Tongue (tissue), 2 donors: ENCODE data around the gene EHMT1. TPM values are rescaled to one million over a fixed set of nuclear protein-coding genes. Genes with fewer than 3 reads are reported as not detected.

ENCODE experiments used
- DNase-seq: peaks from one replicate; pipeline ENCODE4 v3.0.0-alpha.2; 2015
- total RNA-seq: library from RNA; depleted of rRNA; stranded (reverse); fragments of >200 nt; gene quantifications from one replicate; pipeline ENCODE4 v1.2.3, GENCODE V29; 2014

Gene EHMT1
- total RNA-seq, 1 donor from 2014 or later, result 70.3 TPM

DNA sequence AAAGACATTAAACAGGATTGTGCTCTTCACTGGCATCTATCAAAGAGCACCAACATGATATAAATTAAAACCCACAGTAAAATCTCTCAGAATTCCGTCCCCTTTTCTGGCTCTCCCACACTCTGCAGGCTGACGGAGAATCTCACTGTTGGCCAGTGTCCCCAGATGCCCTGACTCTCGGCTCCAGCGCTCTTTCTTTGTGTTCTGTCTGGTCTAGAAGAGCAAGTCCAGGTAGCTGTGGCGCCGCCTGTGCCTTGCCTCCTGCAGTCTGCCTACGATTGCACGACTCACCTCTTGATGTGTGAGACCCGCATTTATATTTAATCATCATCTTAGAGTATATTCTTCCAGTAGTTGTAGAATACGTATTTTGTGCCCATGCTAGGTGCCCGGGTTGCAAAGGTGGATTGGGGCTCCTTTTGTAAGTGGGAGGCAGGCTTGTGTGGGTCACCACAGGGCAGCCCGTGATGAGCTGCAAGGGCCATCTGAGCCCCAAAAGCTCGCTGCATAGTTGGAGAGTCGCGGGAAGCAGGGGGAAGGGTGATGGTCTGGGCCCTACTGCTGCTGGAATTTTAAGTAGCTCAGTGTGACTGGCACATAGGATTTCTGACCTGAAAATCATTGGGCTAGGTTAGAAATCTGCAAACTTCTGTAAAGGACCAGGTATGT, 55.6 kb downstream of the EHMT1 start:
- no peak for DNase-seq

DNA sequence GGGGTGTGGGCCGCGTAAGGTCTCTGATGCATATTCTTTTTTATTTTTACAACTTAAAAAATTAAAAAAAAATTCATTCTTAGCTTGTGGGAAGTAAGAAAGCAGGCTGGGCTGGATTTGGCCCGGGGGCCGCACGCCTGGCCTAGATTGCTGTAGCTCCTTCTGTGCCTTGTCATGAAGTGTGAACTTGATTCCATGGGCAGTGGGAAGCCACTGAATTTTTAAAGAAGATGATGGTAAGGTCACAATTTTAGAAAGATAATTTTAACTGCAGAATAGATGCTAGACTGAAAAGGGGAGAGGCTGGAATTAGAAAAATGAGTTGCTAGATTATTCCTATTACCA, 56.1 kb downstream of the EHMT1 start:
- DNase-seq, result no peak

DNA sequence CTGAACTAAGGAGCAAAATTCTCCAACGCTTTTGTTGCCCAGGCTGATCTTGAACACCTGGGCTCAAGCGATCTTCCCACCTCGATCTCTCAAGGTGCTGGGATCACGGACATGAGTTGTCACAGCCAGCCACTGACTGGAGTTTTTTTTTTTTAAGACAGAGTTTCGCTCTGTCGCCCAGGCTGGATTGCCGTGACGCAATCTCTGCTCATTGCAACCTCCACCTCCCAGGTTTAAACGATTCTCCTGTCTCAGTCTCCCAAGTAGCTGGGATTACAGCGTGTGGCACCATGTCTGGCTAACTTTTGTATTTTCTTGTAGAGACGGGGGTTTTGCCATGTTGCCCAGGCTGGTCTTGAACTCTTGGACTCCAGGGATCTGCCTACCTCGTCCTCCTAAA, 58.2 kb downstream of the EHMT1 start:
- DNase-seq, result no peak

DNA sequence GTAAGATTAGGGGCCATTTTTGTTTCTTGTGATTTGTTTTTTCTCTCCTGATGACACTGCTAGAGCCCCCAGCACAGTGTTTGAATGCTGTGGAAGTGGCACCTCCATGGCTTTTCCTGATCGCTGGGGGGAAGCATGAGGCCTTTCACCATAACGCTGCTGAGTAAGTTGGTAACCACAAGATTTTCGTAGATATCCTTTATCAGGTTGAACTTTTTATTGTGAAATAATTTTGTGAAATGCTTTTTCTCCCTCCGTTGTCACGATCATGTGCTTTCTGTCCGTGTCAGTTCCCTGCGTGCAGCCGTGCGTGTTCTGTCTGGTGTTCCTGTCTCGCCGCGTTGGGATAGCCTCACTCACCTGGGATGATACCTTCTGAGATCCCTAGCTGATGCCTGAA, 59.4 kb downstream of the EHMT1 start:
- DNase-seq, result no peak

DNA sequence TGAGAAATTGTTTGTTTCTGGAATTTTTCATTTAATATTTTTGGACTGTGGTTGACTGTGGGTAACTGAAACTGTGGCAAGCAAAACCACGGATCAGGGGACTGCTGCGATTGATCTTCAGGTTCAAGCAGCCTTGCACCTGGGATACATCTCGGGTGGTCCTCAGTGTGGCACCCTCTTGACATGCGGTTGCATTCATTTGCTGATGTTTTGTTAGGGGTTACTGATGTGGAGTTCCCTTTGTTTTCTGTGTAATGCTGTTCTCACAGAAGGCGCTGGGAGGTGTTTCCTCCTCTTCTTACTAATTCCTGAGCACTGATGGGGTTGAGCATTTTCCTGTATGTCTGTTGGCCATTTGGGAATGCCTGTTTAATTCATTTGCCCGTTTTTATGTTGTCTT, 60.4 kb downstream of the EHMT1 start:
- DNase-seq, result no peak

DNA sequence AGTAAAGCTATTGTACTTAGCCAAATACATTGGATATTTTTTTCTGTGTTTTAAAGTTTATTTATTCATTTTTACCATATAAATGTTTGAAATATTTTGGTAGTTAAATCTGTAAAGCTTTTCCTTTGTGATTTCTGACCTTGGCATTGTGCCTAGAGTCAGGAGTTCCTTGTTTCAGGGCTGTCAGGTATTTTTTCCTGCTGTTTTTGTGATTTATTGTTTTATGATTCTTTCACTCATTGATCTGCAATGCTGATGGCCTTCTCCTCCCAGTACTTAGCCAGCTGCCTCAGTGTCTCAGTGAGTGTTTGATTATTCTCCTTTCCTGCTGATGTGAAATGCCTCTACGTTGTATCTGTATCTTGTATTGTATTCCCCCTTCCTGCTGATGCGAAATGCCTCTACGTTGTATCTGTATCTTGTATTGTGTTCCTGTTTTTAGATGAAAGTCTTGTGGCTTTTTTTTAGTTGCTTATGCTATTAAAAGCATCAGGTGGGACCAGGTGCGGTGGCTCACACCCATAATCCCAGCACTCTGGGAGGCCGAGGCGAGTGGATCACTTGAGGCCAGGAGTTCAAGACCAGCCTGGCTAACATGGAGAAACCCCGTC, 61.0 kb downstream of the EHMT1 start:
- no peak for DNase-seq

DNA sequence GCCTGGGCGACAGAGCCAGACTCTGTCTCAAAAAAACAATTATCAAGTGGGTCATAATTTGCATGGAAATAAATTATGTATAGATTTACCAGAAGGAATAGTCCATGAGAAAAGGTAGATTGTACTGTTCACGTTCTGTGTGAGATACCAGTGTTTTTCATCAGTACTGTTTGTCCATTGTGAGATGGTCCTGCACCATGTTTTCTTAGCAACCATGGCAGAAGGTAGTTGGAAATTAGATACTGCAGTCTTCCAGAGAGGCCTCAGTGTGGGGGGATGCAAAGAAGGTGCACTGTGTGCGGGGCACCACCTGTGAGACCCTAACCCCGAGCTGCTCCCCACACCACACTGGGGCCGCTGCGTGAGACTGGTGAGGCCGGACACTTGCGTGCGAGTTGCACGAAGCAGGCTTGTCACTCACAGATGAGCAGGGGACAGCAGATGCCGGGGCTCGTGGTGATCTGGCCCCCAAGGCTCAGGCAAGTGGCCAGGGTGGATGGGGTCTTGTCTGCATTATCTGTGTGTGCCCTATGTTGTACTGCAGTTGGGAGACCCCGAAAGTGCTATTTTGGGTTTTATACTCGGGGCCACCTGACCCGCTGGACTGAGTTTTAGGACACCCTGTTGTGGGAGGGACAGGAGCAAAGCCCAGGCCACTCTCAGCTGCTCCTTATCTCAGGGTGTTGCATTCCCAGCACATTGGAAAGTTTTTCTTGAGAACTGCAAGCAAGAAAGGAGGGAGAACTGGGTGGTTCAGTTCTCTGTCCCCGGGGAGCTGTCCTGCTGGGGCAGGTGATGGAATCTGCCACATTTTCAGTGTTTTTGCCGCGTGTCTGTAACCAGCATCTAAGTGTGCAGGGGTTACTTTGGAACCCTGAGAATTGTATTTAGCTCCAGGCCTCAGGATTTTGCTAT, 61.9 kb downstream of the EHMT1 start:
- DNase-seq, result no peak

DNA sequence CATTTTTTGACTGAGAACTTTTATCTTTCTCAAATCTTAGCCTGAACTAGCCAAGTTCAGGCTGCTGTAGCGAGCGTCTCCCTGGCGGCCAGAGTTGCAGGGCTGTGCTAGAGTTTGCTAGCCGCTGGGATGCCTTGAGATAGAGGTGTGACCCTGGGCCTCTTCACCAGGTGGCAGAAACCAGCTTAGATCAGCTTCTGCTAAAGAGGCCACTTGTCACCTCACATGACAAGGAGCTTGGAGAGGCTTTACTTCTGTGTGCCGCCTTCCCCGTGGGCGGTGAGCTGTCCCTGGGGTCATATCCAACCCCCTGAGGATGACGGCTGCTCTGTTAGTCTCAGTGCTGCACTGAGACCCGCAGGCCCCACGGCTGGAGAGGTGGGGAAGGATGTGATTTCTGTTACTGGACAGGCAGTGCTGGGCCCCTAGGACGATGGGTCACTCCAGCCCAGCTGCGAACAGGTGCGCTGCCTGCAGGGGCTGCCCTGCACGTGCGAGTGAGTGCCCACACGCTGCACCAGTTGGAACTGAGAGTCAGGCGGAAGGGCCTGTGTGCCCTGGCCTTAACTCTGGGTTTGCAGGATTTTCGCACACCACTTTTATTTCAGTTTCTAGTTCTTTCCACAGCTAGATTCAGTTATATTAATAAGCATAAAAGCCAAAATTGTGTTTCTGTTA, 63.8 kb downstream of the EHMT1 start:
- DNase-seq, result no peak

DNA sequence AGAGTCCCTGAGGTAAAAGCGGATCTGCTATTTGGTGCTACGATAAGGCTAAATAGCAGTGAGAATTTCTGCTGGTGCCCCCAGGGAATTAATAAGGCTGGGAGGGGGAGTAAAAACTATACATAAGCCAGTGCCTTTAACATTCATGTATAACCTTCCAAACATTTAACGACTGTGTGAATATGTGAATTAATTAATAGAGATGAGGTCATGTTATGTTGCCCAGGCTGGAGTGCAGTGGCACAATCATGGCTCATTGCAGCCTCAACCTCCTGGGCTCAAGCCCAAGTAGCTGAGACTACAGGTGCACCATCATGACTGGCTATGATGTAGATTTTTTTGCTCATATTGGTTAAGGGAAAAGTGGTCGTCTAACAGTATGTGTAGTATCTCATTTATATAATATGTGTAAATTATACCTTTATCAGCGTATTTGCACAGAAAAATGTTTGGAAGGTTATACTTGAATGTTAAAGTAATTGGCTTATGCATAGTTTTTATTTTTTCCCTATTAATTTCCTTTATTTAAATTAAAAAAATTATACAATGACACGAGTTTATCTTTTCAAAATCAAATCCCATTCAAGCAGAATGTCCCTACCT, 64.6 kb downstream of the EHMT1 start:
- no peak for DNase-seq

DNA sequence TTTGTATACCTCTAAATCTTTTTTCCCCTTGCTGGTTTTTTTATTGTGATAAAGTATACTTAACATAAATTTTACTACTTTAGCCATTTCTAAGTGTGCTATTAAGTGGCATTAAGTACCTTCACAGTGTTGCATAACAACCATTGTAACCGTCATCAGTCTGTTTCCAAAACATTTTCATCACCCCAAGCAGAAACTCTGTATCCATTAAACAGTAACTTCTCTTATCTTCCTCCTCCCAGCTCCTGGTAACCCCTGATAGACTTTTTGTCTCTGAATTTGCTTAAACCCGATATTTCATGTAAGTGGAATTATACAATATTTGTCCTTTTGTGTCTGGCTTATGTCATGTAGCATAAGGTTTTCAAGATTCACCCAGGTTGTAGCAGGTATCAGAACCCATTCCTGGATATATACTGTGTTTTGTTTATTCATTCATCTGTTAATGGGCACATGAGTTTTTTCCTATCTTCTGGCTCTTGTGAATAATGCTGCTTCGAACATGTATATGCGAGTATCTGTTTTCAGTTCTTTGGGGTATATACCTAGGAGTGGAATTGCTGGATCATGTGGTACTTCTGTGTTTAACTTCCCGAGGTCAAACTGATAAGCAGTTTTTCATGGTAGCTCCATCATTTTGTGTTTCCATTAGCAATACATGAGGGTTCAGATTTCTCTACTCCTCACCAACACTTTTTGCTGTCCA, 66.4 kb downstream of the EHMT1 start:
- no peak for DNase-seq

DNA sequence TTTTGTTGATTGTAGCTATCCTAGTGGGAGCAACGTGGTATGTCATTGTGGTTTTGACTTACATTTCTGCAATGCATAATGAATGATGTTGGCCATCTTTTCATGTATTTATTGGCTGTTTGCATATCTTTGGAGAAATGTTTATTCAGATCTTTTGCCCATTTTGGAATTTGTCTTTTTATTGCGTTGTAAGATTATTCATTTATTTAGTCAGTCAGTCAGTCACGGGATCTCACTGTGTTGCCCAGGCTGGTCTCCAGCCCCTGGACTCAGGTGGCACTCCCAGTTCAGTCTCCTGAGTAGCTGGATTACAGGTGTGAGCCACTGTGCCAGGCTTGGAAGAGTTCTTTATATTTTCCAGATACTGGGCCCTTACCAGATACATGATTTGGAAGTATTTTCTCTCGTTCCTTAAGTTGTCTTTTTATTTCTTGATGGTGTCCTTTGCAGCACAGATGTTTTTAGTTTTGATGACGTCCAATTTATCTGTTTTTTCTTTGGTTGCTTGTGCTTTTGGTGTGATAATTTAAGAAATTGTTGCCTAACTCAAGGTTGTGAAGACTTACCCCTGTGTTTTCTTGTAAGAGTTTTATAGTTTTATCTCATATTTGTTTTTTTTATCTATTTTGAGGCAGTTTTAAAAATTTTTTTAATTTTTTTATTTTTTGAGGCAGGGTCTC, 67.1 kb downstream of the EHMT1 start:
- no peak for DNase-seq

DNA sequence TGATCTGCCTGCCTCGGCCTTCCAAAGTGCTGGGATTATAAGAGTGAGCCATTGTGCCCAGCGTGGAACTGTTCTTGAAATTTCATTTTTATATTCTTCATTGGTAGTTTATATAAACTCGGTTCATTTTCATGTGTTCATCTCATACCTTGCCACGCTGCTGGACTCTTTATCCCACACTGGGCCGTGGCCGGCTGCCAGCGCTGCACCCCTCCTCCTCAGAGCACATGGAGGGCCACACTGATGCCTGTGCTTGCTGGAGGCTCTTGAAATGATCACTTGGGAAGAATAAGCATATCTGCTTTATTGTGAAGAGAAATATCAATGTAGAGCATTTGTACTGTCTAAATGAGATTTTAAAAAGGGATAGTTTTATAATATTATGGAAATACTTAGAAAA, 69.5 kb downstream of the EHMT1 start:
- no peak for DNase-seq

DNA sequence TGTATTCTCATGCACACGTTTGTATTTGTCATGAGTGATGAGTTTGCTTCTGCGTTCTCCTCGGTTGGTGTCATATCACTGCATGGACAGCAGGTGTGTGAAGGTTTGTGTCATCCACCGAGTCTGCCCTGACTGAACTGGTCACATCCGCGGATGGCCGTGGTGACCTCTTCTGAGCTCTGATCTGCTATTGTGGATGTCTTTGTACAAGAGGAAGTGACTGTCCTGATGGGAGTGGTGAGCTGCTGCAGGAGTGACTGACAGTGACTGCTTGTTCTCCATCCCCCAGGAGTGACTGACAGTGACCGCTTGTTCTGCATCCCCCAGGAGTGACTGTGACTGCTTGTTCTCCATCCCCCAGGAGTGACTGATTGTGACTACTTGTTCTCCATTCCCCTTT, 69.9 kb downstream of the EHMT1 start:
- DNase-seq, result peak; percentile 49

DNA sequence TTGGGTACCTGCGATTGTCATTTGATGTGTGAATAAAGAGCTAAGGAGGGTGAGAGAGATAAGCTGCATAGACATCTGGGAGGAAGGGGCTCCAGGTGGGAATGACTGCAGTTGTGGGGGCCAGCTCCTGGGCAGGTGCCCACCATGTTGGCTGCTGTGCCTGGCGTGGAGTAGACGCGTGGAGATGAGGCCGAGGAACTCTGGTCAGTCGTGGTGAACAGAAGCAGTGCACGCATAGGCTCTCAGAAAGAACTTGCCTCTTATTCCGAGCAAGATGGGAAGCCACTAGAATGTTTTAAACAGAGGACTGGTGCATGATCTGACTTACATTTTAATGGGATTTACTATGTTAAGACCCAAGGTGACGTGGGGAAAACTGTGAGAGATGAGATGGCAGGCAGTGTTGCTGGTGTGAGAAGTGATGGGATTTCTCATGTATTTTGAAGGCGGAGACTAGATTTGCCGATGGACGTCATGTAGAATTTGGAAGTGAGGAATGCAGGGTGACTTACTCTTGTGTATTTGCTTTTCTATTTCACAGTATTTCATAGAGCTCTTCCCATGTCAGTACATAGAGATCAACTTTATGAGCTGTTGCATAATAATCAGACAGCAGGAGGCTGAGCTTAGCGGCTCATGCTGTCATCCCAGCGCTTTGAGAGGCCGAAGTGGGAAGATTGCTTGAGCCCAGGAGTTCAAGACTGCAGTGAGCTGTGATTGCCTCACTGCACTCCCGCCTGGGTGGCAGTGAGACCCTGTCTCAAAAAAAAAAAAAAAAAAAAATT, 71.1 kb downstream of the EHMT1 start:
- peak; percentile 30 for DNase-seq

DNA sequence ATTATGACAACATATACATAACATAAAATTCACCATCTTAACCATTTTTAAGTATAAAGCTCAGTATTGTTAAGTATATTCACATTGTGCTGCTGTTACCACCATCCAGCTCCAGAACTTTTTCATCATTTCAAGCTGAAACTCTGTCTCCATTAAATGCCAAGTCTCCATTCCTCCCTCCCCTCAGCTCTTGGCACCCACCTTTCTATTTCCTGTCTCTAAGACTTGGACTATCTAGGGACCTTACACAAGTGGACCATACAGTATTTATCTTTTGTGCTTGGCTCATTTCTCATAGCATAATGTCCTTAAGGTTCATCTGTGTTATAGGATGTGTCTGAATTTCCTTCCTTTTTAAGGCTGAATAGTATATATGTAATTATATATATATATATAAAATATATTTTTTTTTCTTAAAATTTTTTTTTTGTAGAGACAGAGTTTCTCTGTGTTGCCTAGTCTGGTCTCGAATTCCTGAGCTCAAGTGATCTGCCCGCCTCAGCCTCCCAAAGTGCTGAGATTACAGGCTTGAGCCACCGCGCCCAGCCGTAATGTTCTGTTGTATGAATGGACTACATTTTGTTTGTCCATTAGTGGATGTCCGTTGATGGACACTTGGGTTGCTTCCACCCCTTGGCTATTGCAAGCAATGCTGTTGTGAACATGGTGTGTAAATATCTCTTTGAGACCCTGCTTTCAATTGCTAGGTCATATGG, 72.3 kb downstream of the EHMT1 start:
- no peak for DNase-seq

DNA sequence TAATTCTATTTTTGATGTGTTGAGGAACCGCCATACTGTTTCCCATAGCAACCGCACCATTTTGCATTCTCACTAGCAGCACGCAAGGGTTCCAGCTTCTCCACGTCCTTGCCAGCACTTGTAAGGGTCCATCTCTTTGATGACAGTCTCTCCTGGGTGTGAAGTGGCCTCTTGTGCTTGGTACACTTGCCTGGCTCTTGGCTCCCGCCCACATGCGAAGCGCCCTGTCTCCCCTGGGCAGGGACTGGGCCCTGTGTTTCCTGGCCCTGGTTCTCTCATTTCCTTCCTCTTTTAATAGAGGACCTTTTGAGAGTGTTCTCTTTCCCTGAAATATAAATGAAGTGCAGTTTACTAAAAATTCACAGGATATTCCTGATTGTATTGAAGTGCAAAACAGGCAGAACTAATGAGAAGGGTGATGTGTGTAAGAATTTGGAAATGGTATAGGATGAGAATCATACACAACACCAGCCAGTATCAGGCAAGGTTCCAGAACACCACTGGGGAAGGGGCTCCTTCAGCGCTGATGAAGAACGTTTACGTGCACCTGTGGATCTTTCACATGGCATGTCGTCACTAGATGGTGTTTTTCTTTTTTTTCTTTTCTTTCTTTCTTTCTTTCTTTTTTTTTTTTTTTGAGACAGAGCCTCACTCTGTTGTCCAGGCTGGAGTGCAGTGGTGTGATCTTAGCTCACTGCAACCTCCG, 73.0 kb downstream of the EHMT1 start:
- DNase-seq, result no peak

DNA sequence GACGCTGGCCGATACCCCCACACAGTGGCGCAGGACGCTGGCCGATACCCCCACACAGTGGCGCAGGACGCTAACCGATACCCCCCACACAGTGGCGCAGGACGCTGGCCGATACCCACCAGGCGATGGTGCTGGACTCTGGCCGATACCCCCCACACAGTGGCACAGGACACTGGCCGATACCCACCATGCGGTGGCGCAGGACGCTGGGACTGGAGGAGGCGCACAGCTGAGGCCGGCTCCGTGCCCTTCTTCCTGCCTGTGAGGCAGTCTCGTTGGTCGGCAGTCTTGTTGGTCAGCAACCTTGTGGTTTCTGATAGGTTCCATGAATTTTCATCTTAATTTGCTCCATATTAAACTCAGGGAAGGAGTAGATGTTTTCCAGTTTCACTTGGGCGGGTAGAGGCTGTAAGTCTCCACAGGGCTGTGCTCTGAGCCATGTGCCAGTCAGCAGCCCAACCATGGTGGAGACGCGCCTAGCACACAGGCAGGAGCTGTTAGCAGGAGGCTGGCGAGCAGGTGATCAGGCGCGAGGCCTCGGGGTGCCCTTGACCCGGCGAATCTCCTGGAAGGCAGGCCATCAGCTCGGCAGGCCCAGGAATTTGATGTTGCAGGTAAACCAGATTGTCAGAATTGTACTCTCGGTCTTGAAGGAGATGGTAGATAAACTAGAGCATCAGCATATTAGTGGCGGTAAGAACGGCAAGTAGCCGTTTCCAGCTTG, 75.6 kb downstream of the EHMT1 start:
- no peak for DNase-seq
